NCI-H345 treated with DMSO at 0.1 percent for 48 hours (cell line): ENCODE data around the gene DRAXIN.

ENCODE experiments used
- DNase-seq: peaks from one replicate; lab custom pipeline; 2025; ENCODE audit not compliant: unreplicated experiment; lab: John Stamatoyannopoulos, UW

DRAXIN gene

DNA sequence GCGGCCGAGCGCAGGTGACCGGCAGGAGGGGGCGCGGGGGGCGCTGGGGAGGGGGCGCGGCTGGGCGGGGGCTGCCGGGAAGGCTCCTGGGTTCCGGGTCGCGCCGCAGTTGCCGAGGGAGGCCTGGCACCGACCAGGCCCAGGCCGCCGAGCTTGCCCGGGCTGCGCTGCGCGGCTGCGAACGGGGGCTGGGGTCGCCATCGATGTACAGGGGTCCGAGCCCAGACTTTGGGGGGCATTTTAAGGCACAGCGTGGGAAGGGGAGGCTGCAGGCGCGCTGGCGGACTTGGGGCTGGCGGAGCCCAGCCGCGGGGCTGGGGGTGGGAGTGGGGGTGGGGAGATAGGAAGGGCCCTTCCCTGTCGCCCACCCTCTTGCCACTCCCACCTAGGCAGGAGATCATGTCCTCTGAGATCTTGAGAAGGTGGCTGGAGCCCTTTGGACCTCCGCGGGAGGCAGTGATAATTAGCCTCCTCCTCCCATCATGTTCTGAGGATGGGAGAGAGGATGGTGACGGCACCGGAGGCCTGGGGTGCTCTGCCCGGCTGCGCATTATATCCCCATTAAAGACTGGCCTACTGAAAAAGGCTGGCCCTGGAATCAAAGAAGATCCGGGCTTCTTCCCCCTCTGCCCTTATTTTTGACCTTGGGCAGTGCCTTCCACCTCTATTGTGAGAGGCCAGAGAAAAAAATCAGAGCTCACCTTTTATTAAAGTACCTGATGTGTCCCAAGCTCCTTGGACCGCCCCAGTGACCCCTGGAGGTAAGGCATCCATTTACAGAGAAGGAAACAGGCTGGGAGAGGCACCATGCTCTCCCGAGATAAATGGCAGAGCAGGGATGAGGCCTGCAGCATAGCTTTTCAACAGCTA lies 36.3 kb upstream of the DRAXIN start:
- DNase-seq = no peak

DNA sequence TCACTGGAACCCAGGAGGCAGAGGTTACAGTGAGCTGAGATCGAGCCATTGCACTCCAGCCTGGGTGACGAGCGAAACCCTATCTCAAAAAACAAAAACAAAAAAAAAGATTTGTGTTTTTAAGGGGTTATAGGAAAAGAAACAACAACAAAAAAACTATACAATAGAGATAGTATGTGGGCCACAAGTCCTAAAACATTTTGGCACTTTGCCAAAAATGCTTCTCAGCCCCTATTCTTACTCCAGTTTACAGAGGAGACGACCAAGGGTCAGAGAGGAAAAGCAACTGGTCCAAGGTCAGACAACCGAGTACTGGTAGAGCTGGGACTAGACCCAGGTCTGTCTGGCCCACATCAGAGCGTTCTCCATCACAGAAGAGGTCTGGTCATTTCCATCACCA lies 33.9 kb upstream of the DRAXIN start:
- no peak for DNase-seq

DNA sequence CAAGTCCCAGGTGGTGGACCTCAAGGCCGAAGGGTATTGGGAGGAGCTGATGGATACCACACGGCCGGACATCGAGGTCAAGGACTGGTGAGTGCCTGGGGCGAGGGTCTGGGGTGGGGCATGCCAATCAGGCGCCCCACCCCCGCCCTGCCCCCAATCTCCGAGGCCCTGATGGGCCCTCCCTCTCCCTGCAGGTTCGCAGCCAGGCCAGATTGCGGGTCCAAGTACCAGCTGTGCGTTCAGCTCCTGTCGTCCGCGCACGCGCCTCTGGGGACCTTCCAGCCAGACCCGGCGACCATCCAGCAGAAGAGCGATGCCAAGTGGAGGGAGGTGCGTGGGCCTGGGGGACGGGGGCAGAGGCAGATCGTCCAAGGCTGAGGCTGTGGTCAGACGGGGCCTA lies 33.0 kb upstream of the DRAXIN start:
- no peak for DNase-seq

DNA sequence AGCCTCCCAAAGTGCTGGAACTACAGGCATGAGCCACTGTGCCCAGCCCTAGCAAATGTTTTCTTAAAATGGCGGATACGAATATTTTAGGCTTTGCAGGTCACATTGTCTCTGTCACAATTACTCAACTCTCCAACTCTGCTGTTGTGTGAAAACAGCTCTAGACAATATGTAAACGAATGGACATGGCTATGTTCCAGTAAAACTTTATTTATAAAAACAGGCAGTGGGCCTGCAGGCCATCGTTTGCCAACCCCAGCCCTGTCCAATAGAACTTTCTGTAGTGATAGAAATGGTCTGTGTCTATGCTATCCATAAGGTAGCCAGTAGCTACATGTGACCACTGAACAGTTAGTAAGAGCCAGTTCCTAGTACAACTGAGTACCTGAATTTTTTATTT lies 31.8 kb upstream of the DRAXIN start:
- DNase-seq = no peak

DNA sequence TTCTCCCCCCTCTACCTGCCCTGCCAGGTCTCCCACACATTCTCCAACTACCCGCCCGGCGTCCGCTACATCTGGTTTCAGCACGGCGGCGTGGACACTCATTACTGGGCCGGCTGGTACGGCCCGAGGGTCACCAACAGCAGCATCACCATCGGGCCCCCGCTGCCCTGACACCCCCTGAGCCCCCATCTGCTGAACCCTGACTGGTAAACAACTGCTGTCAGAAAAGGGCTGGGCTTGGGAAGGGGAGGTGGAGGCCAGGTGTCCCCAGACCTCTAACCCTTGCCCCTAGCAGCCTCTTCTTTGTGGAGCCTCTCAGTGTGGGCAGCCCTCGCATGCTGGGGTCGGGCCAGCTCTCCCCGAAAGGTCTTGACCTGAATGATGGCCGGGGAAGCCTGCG lies 30.4 kb upstream of the DRAXIN start:
- DNase-seq = no peak

DNA sequence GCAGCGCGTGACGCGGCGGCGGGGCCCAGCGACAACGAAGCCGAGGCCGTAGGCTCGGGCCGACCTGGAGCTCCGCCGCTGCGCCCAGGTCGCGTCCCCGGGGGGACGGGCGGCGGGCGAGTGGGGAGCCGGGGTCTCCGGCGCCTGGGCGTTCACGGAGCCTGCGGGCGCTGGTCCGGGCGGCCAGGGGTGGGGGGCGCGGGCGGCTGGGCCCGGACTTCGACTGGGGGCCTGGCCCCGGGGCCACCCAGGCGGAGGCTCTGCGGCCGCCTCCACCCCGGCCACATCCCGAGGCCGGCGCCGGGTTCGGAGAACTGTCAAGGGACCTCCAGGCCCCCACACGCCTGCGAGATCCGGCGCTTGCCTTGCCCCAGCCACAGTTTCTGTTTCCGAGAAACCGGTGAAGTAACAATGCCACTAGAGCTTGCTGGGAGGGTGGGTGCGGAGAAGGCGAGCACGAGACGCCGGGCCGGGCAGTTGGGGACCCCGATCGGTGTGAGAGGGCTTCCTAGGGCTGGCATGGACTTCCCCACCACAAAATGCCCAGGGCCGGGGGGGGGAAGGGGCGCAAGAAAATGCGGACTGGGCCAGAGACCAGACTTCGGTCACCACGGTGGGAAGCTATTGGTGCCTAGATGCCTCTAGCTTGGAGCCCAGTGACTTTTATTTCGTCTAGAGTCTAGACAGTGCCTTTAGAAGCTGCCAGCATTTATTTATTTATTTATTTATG lies 27.0 kb upstream of the DRAXIN start:
- DNase-seq = peak; percentile 52

DNA sequence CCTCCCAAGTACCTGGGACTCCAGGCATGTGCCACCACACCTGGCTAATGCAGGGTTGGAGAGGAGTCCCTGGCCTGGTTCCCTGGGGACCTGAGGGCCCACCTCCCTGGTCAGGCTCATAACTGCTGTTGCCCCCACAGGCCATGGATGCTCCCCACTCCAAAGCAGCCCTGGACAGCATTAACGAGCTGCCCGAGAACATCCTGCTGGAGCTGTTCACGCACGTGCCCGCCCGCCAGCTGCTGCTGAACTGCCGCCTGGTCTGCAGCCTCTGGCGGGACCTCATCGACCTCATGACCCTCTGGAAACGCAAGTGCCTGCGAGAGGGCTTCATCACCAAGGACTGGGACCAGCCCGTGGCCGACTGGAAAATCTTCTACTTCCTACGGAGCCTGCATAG lies 23.0 kb upstream of the DRAXIN start:
- no peak for DNase-seq

DNA sequence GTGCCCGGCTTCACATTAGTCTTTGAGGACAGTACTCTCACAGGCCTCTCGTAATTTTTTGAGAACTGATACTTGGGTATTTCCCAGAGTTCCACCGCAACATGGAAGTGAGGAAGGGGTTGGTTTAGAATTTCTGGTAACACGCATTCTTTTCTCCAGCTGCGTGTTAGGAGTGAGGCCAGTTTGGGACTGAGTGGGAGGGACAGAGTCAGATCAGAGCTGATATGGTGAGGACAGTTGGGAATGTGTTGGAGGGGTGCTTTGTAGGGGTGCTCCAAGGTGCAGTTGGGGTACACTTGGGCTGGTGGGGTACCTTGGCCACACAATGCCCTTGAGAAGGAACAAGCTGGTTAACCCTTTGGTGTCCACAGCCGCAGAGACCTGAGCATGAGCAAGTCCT lies 20.8 kb upstream of the DRAXIN start:
- DNase-seq = no peak

DNA sequence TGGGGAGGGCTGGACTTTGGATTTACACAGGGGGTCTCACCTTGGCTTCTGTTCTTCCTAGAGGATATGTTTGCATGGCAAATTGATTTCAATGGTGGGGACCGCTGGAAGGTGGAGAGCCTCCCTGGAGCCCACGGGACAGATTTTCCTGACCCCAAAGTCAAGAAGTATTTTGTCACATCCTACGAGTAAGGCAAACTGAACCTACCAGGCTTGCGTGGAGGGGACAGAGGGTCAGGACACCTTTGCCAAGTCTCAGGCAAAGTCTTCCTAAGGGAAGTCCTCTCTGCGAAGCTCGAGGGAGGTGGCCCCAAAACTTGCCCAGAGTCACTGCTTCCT lies 20.3 kb upstream of the DRAXIN start:
- no peak for DNase-seq

DNA sequence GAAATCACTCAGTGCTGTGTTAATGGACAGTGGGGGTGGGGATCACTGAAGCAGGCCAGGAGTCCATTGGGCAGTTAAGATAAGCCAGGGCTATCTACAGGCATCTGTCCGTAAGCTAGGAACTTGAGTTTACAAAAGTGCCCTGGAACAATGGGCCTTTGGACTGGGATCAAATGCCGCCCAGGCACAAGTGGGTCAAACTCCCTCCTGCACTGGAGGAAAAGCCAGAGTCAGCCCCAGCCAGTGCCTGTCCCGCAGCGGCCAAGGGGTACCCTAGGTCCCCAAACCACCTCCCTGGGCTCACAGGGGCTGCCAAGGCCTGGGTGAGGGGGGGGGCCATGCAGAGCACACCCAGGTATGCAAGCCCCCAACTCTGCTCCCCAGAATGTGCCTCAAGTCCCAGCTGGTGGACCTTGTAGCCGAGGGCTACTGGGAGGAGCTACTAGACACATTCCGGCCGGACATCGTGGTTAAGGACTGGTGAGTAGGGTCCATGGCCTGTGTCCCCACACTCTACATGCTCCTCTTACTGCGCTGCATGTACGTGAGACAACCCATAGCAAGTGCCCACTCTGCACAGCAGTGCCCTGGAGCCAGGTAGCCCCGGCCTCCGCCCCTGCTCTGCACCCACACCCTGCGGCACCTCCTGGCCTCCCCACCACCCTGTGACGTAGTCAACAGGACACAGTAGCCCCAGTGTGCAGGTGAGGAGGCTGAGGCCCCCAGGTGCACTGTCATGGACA lies 19.8 kb upstream of the DRAXIN start:
- no peak for DNase-seq

DNA sequence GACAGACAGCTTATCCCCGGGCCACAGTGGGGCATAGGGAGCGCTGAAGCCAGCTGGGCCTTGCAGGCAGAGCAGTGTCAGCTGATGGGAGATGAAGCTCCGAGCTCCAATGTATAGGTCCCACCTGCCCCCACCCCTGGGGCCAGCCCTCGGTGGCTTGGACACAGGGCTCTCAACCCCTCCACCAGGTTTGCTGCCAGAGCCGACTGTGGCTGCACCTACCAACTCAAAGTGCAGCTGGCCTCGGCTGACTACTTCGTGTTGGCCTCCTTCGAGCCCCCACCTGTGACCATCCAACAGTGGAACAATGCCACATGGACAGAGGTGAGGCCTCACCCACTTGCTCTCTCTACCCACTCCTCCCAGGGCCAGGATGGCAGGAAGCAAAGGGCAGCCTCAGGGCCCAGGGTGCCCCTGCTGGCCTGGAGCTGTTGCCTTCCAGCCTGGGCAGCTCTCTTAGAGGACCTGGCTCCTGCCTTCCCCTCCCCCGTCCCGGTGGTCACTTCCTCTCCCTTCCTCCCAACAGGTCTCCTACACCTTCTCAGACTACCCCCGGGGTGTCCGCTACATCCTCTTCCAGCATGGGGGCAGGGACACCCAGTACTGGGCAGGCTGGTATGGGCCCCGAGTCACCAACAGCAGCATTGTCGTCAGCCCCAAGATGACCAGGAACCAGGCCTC lies 18.3 kb upstream of the DRAXIN start:
- no peak for DNase-seq

DNA sequence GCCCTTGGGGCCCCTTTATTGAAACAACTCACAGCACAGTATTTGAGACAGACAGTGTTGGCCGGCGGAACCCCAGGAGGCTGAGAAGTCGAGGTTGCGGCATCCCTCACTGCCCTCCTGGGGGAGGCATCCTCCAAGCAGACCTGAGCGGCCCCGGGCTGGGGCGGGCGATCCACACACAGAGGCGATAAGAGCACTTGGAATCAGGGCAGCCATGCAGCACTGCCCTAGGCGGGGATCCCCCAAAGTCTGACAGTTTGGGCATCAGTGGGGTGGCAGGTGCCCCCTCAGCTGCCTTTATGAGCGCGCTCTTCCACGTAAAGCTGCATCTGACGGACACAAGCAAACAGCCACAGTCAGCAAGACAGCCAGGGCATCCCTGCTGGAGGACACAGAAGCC lies 17.0 kb upstream of the DRAXIN start:
- DNase-seq = no peak

DNA sequence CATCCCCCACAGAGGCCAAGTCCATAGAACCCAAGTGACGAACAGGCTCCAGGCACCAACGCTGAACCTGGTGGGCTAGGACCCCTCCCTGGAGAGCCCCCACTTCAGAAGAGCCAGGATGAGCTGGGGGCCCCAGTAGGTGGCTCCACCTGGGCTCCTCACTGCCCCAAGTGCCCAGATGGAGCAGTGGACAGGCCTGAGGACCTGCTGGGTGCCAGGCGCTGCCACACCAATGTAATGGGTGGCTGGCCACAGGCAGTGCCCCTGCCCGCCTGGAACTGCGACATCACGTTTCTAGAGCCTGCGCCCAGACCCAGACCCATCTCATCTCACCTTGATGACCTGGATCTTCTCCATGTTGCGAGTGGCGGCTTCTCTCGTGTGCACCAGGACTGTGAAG lies 16.2 kb upstream of the DRAXIN start:
- no peak for DNase-seq

DNA sequence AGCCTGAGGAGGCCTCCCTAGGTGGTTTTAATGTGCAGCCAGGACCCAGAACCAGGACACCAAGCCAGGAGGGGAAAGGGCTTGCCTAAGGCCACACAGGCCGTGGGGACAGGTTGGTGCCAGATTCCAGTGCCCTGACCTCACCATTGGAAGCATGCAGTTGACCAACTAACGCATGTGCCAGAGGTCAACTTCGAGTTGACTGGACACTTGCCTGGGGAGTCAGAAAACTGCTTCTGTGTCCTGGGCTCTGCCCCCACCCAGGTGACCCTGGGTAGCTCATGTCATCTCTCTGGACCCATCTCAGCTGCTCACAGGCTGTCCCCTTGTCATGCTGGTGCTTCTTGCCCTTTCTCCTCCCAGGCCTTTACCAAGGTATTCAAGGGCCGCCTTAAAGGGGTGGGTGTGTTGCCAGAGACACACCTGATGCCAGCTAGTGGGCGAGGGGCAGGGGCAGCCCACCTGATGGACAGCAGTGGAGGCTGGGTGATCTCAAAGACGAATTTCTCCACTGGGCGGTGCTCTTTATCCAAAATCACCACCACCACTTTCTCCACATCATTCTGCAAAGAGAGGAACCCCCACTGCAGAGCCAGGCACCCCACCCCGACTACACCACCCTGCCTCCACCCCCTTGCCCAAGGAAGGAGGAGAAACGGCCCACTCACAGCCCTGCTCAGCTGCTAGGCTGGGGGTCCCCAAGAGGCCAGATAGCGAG lies 15.0 kb upstream of the DRAXIN start:
- no peak for DNase-seq

DNA sequence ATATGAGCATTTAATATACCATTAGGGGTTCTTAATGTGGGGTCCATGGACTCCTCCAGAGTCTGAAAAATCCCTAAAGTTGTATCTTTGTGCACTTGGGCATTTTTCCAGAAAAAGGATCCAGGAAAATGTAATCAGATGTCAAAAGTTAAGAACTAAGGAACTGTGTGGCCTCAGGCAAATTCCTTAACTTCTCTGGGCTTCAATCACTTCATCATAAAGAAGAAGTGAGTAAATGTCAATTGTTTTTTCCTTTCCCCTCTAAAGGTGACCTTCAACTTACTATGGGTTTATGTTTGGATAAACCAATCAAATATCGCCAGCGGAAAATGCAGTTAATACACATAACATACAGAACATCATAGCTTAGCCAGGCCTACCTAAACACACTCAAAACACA lies 13.1 kb upstream of the DRAXIN start:
- no peak for DNase-seq

DNA sequence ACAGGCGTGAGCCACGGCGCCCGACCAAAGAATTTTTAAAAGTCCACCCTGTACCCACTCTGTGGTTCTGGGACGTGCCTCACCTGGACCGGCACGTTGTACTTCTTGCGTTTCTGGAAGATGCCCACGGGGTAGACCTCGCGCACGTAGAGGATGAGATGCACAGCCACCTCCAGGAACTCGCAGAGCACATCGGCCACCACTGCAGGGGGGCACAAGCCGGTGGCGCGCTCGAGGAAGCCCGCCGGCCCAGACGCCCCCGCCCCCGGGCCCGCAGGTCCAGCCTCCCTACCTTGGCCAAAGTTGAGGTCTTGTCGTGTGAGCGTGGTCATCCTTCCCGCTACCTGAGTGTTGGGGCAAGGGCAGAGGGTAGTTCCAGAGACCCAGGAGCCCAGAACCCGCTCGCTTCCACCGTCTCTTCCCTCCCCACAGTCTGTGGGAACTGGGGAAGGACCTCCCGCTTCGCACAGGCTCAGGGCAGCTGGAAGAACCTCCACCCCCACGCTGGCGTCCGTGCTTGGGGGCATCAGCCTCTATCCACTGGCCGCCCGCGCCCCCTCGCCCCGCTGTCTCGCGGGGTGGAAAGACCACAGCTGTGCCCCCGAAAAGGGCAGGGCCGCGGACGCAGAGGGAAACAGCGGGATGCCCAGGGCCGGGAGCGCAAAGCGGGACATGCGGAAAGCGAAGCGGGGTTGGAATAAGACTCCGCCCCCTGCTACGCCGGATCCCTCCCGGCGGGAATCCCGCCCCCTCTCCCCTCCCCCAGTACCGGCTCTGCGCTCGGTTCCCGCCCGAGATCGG lies 11.0 kb upstream of the DRAXIN start:
- DNase-seq = no peak

DNA sequence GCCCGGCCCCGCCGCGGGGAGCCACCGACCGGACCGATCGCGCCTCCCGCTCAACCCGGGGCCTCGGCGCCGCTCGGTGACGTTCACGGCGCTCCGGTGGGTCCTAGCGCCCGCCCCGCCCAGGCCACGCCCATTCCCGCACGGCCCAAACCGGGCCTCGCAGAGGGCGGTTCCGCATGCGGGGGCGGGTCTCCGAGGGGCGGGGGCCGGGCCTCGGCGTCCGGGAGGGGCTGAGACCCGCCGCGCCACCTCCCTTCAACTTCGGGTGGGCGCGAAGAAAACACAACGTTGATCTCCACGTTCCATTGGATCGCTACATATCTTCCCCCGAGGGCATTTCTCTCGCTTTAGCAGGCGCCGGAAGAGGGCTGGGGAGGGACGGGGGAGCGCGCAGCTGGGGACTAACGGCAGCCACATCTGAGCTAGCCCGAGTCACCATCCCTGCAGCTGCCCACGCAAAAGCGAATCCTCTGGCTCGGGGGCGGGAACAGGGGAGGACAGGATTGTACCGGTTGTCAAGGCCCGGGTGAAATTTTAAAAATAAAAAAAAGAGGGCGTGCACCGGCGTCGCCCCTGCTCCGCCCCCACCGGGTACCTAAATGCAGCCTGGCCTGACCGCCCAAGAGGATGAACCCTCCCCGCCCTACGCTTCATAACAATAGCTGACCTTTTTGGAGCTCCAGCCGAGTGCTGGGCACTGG lies 10.3 kb upstream of the DRAXIN start, which contains the start of gene MAD2L2:
Gene MAD2L2, minus strand, starts transcription at position 78 of the 701 bp plus-strand sequence. CDS start 547 bp downstream, outside the sequence.
- DNase-seq = peak; percentile 88

DNA sequence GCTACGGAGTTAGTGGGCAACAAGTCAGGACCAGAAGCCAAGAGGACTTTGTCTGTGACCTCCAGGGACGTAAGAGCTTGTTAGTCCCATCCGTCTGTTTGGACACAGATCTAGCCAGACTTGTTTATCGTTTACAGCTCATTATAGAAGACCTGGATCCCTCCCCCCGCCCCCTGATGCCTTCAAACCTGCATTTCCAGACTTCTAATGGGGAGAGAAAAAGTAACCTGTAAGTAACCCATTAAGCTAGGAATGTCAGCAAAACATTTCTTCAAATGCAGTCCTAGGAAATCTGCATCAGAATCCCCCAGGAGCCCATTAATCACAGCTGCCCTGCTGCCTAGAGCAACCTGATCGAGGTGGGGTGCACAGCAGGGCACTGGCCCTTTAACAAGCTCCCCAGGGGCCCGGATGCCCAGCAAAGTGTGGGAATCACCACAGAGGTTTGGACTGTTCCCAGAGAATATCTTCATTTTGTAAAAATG lies 9.2 kb upstream of the DRAXIN start:
- no peak for DNase-seq

DNA sequence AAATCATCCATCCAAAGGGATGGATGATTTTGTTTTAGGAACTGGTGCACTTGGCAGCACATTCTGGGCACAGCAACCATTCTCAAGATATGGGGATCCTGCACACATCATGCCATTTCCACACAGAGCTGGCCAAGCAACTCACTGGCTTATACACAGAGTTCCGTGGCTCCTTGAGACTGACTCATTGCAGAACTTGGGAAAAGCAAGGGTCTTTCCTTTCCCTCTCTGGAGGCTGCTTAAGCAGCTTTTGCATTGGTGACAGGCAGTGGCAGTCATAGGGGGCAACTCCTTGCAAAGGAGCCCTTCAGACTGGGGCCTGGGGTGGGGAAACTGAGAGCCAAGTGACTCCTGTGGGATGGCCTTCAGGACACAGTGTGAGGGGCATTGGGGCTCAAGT lies 8.7 kb upstream of the DRAXIN start:
- no peak for DNase-seq
